ENCODE measurements around the gene EFCAB9. TPM values are rescaled to one million over a fixed set of nuclear protein-coding genes. Genes with fewer than 3 reads are reported as not detected.

Gene EFCAB9
- not detected in 2 replicates for total RNA-seq

DNA sequence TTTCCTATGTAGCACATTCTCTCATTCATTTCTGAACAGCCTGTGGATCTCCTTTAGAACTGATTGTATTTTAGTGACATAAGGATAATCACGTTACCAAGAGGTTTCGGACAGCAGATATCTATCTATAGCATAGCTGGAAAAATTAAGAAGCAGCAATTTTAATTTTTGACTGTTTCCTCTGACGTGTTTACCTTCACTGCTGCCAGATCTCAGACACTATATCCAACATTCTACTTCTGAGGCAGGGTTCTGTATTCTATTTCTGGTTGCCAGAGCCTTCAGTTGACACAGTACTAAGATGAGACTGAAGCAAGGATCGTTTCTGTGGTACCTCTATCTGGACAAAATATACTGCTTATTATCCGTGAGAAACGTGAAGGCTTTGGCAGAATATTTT is at the start of gene EFCAB9:
Gene EFCAB9, plus strand, starts transcription at position 301 of the 400 bp plus-strand sequence. Its CDS starts 1 bp downstream, at position 302.

DNA sequence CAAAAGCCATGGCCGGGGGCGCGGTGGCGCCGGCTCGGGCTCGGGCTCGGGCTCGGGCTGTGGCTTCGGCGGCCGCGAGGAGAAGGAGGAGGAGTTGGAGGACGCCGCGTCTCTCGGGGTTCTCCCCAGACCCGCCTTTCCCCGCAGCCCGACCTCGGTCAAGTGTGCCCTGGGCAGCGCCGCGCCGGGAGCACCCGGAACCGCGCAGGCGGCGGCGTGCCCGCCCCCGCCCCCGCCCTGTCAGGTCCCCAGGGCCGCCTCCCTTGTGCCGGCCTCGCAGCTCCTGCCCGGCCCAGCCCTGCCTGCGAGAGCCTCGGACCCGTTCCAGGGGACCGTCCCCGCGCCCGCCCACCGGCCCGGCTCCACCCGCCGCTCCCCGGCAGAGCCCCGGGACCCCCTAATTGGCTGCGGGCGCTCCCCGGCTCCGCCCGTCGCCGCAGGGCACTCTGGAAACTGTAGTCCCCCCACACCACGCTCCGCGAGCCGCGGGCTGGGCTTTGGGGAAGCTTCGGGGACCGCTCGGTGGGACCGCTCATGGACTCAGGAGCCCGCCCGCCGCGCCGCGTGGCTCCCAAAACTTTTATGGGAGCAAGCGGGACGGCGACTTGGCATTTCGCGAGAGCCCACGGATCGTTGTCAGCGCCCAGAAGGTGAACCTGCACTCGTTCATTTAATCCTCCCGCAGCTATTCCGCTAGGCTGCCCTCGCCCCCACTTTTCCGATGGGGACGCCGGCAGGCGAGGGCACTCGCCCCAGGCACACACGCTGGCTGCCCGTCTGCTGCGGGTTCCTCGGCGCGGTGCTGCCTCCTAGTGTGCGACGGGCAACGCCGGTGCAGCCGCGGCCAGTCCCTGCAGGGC is 5.7 kb upstream of the EFCAB9 start, which contains the start of gene STK10:
Gene STK10, minus strand, starts transcription at position 192 of the 860 bp plus-strand sequence. Its CDS starts 182 bp downstream, at position 10.

Other genes with a start within 250 kb of the EFCAB9 start
- gene FBXW11, start 187.5 kb upstream of the EFCAB9 start, total RNA-seq, result 97.7 and 98.4 TPM in 2 replicates
- 12.2 and 33.2 TPM in 2 replicates for gene STK10, start 5.9 kb upstream of the EFCAB9 start, total RNA-seq
- gene UBTD2, start 89.6 kb downstream of the EFCAB9 start, total RNA-seq, result 20.2 and 23.8 TPM in 2 replicates